Glomerular visceral epithelial cell (primary cell): Measurements from ENCODE around the gene UGT1A7.
A peak's percentile ranks its signal among the peaks of the same experiment; 100 is the strongest.

Source experiments
- DNase-seq: peaks from one replicate; pipeline ENCODE4 v3.0.0-alpha.2; 2016; ENCODE audit errors: extremely low spot score

The UGT1A7 gene

DNA sequence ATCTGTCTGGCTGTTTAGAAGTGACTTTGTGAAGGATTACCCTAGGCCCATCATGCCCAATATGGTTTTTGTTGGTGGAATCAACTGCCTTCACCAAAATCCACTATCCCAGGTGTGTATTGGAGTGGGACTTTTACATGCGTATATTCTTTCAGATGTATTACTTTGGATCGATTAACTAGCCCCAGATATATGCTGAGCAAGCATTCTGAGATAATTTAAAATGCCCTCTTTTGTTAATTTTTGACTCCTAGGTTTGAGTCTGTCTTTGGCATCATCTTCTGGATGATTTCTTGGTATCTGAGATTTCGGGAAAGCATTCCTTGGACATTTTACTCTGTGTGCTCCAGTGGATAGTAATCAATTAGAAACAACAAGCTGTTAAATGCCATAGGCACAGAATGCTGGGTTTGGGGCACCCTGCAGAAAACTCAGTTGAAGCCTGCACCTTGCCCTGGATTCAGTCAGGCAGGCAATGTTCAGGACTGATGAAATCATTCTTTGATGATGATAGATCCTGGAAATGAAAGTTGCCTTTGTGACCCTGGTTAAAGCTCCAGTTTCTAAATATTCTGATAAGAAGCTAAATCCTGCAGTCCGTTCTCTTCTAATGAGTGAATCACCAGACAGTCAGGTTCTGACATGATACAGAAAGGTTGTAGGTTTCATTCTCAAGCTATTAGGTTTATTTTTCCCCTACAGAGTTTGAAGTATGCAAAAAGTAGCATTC lies 79.5 kb downstream of the UGT1A7 start:
- no peak for DNase-seq

DNA sequence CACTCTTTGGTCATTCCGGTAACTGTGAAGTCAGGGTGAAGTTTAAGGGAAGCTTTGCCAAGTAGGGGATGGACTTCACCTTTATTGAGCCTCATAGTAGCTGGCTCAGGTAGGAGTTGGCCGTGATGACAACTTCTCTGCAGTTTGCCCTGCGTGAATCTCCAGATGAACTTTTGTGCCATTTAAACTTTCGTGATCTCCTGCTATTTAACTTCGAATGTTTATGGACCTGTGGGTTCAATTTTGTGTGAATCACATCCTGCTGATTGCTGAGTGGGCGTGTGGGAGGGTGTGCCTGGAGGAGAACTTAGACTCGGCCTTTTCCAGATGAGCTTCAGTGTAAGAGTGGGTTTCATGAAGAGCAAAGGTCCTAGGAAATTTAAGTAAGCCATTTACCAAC lies 82.6 kb downstream of the UGT1A7 start:
- DNase-seq, result peak; percentile 36

DNA sequence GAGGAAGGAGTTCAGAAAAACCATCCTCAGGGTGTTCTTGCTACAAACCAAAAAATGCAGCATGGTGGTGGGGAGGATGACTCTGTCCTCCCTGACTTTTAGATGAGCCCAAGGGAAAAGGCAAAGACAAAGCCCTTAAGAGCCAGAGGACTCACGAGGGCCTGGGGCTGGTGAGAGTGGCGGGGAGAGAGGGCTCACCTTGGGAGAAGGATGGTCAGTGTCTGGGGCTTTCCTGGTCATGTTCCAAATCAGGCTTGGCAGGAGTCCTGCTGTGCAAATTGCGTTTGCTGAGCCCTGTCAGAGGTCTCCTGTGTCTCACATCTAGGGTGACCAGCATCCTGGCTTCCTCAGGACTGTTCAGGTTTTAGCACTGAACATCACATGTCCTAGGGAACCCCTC lies 83.1 kb downstream of the UGT1A7 start:
- no peak for DNase-seq

DNA sequence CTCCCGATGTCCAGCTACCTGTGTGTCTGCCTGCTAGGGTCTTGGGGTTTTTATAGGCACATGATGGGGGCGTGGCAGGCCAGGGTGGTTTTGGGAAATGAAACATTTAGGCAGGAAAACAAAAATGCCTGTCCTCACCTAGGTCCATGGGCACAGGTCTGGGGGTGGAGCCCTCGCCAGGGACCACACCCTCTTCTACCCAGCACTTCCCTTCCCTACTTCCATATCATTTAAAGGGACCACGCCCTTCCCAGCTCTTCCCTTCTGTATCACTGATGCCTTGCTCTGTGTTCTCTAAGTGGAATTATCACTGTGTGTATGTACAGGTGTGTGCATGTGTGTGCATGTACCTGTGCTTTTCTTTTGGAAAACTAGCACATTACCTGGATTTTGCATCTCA lies 84.7 kb downstream of the UGT1A7 start:
- no peak for DNase-seq

DNA sequence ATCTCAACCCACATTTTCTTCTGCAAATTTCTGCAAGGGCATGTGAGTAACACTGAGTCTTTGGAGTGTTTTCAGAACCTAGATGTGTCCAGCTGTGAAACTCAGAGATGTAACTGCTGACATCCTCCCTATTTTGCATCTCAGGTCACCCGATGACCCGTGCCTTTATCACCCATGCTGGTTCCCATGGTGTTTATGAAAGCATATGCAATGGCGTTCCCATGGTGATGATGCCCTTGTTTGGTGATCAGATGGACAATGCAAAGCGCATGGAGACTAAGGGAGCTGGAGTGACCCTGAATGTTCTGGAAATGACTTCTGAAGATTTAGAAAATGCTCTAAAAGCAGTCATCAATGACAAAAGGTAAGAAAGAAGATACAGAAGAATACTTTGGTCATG lies 86.4 kb downstream of the UGT1A7 start:
- DNase-seq, result no peak

DNA sequence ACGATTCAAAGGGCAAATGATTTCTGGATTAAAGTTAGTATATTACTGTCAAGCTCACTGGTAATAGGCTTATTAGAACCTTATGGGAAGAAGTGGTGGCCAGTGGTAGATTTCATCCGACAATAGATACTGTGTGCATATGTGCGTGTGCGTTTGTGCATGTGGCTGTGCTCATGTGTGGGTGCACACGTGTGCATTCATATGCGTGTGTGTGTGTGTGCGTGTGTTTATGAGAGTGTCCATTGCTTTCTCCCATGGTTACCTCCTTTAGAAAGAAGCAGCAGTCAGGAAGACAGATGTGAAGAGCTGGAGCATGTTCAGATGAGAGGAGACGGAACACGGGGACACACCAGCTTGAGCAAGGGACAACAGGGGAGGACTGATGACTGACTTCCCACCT lies 87.6 kb downstream of the UGT1A7 start:
- no peak for DNase-seq

DNA sequence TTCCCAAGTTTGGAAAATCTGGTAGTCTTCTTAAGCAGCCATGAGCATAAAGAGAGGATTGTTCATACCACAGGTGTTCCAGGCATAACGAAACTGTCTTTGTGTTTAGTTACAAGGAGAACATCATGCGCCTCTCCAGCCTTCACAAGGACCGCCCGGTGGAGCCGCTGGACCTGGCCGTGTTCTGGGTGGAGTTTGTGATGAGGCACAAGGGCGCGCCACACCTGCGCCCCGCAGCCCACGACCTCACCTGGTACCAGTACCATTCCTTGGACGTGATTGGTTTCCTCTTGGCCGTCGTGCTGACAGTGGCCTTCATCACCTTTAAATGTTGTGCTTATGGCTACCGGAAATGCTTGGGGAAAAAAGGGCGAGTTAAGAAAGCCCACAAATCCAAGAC lies 90.5 kb downstream of the UGT1A7 start:
- no peak for DNase-seq

DNA sequence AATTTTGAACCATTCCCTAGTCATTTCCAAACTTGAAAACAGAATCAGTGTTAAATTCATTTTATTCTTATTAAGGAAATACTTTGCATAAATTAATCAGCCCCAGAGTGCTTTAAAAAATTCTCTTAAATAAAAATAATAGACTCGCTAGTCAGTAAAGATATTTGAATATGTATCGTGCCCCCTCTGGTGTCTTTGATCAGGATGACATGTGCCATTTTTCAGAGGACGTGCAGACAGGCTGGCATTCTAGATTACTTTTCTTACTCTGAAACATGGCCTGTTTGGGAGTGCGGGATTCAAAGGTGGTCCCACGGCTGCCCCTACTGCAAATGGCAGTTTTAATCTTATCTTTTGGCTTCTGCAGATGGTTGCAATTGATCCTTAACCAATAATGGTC lies 90.9 kb downstream of the UGT1A7 start:
- no peak for DNase-seq

DNA sequence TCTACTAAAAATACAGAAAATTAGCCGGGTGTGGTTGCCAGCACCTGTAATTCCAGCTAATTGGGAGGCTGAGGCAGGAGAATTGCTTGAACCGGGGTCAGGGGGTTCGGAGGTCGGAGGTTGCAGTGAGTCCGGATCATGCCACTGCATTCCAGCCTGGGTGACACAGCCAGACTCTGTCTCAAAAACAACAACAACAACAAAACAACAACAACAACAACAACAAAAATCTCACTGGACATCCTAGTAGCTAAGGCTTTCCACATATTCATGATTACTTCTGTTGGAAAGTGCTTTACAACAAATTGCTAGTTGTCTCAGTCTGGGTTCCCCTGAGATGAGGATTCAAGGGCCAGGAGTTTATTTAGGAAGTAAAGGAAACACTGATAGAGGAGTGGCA lies 92.2 kb downstream of the UGT1A7 start:
- DNase-seq, result no peak

DNA sequence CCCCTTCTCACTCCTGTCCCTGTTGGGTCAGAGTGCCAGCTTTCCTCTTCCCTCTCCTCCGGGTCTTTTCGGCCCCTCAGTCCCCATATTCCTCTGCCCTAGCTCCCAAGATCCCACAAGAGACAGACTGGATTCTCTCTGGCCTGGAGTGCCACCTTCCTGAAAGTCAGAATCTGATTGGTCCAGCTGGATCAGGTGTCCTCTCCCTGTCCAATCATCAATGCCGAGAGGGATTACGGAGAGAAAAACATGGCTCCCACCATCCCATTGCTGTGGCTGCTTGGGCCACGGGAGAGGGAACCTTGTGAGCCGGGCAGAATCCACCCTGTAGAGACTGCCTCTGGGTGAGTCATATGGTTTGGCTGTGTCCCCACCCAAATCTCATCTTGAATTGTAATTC lies 93.7 kb downstream of the UGT1A7 start:
- no peak for DNase-seq

DNA sequence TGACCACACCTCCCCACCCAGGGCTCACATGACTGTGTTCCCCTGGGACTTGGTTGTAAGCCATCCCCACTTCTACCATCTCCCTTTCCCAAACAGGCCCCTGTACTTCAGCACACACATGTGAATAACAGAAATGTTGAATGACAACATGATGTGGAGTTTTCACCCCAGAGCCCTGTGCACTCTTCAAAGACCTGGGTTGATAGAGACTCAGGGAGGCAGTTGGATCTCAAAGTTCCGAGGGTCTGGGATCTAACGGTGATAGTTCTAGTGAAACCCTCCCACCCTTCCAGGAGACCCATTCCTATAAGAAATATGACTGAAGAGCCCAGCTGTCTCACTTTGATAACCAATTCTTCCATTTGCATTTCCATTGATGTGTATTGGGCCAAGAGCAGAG lies 96.3 kb downstream of the UGT1A7 start, which contains the start of gene MROH2A:
TSS of gene MROH2A (plus strand) at position 301 of the 400 bp plus-strand sequence. CDS start 1,029 bp downstream, outside the sequence.
- DNase-seq, result no peak

DNA sequence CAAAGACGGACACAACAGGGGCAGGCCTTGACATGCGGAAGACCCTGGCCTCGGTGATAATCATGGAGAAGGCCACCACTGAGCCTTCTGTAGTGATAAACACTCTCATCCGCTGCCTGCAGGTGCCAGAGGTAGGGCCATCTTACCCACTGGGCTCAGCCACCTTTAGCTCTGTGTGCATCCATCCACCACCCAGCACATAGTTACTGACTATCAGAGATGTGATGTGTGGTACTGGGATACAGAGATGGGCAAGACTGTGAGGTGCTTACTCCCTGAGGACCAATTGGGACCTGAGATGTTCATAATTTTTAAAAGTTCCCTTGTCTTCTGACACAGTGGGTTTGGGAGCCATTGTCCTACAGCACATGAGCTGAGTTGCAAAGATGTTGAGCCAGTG lies 98.0 kb downstream of the UGT1A7 start:
- no peak for DNase-seq

DNA sequence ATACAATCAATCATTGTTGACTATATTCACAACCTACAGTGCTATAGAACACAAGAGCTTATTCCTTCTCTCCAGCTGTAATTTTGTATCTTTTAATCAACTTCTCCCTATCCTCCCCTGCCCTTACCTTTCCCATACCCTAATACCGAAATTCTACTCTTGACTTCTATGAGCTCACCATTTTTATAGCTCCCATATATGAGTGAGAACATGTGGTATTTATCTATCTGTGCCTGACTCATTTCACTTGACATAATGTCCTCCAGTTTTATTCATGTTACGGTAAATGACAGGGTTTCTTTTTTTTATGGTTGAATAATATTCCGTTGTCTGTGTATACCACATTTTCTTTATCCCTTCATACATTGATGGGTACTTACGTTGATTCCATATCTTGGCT lies 99.1 kb downstream of the UGT1A7 start:
- DNase-seq, result no peak

DNA sequence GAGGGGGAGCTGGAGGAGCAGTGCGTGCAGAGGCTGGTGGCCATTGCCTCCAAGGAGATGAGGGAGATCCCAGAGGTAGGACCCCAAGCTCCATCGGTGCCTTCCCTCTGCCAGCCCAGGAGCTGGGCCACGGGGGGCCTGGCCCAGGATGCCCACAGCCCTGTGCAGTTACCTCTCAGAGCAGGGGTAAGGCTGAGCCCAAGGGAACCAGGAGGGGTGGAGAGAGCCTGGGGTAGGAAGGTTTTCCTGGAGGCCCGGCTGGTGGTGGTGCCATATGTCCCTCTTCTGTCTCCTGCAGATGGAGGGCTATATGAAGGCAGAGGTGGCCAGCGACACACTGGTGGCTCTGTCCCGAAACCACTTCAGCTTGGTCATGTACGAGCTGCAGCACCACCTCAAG lies 107.9 kb downstream of the UGT1A7 start:
- DNase-seq, result no peak

DNA sequence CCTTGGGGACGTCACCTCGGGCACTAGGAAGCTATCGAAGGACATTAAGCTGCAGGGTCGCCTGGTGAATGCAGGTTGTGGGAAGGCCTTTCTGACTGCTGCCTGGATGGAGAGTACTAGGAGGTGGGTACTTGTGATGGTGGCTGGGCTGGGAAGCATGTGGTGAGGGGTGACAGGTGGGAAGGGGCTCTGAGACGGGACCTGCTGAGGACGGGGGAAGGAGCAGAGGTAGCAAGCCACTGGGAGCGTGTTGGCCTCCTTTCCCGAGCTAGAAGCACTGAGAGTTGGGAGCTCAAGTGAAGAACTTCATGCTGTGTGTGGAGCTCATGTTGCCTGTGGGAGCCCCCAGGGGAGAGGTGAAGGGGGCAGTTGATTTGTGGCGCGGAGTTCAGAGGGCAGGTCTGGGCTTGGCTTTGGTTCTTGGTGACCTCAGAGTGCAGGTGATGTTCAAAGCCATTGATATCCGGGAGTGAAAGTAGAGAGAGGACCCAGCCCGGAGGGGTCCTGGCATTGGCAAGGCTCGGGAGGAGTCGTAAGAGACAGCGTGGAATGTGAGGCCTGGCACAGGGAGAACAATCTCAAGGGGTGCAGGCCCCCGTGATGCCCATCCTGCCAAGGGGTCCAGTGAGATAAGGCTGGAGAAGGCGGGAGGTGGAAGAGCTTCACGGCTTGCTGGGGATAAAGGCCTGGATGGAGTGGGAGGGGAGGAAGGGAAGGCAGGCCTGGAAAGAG lies 109.6 kb downstream of the UGT1A7 start:
- DNase-seq, result no peak

DNA sequence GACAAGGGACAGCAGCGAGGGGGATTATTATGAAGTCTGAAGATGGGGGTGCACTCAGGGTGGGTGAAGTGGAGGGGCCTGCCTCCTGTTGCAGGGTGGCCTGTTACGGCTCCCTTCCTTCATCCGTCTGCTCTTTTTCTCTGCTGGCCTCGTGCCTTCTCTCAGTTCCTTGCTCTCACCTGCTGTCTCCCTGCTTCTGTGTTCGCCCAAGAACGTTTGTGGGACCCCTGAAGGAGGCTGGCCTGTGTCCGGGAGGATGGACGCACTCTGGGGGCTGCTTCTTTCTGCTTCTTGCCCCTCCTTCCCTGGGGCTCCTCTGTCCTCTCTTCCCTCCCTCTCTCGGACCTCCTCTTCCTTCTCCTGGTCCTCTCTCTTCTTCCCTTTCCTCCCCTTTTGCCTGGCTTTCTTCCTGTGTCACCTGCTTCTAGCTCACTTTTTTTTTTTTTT lies 110.2 kb downstream of the UGT1A7 start:
- DNase-seq, result no peak

DNA sequence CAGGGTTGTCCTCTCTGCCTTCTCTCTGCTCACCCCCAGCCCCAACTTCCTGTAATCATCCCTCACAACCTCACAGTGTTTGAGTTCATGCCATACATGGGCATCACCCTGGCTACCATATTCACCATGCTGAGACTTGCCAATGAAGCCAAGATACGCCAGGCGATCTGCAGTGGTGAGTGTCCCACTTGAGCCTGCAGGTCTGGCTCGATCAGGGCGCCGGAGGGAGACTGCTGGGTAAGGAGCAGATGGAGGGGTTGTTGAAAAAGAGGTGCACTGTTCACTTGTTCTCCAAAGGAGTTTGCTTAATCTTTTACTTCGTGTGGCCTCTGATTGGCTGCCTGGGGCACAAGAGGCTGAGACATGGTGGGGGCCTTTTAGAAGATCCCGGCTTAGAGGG lies 111.0 kb downstream of the UGT1A7 start:
- DNase-seq, result no peak

DNA sequence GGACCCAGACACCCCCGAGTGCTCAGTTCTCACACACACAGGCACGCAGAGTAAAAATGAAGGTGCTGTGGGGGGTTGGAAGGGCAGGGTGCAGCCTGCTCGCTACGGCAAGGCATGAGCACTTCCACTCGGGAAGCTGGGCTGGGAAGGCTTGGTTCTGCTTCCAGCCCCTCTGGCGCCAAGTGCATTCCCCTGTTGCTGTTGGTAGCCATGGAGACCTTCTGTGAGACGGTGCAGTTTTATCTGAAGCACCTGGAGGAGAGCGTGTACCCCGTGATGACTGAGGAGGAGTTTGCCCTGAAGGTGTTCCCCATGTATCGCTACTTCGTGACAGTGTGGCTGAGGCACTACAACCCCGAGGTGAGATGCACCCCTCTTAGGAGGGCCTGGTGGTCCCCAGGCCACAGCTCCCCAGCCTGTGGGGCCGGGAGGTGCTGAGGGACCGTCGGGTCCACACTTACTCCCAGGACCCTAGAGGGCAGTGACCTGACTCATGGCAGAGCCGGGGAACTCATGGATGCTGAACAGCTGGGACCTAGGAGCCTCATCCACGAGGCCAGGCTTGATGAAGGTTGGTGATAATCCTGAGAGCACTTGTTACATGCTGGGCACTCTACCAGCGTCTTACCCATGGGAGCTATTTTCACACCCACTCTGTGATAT lies 111.9 kb downstream of the UGT1A7 start:
- no peak for DNase-seq

DNA sequence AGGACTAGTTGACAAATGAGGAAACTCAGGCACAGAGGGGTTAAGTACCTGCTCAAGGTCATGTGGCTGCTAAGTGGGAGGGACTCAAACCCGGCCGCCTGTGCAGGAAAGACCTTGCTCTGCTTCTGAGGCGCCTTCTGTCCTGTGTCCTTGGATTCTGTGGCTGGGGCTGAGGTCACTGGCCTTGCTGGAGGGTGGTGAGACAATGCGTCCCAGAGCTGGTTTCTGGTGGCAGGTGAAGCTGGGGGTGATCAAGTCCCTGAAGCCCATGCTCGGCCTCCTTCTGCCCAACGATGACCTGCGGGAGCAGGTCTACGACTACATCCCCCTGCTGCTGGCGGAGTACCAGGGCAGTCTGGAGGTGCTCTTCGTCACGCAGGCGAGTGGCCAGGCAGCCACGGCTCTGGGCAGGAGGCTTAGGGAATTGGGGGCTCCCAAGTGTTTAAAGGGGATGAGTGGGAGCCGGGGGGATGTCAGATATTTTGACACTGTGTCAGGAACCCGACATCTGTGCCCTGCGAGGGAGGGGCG lies 112.5 kb downstream of the UGT1A7 start:
- DNase-seq, result no peak

DNA sequence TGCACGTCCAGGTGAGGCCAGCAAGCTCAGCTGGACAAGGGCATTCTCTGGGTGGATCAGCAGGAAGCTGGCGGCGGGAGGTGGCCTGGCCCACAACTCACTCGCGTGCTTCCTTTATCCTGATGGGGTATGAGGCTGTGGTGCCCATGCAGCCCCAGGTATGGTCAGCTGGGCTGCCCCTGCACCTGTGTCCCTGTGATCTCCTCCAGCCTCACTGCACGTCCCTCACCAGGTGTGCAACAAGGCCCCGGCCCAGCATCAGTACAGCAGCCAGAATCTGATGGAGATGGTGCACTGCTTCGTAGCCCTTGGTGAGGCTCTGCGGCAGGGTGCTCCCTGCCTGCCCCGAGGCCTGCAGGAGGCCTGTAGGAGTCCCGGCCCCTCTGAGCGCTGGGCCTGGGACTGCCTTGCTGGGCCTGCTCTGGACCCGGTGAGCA lies 114.1 kb downstream of the UGT1A7 start:
- no peak for DNase-seq

DNA sequence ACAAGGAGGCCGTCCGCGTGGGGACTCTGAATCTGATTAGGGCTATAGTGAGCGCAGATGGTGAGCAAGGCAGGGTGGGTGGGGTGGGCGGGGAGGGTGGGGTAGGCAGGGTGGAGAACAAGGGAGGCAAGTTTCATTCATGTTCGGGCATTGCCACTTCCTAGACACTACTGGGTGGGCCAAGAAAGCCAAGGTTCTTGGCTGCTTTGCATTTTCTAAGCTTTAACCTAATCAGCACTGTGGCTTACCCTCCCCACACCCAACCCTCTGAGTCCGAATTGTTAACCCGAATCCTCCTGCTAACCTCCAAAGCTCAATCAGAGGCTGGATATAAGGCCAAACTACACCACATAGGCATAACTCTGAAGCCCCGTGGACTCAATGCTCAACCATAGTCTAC lies 114.6 kb downstream of the UGT1A7 start:
- no peak for DNase-seq

DNA sequence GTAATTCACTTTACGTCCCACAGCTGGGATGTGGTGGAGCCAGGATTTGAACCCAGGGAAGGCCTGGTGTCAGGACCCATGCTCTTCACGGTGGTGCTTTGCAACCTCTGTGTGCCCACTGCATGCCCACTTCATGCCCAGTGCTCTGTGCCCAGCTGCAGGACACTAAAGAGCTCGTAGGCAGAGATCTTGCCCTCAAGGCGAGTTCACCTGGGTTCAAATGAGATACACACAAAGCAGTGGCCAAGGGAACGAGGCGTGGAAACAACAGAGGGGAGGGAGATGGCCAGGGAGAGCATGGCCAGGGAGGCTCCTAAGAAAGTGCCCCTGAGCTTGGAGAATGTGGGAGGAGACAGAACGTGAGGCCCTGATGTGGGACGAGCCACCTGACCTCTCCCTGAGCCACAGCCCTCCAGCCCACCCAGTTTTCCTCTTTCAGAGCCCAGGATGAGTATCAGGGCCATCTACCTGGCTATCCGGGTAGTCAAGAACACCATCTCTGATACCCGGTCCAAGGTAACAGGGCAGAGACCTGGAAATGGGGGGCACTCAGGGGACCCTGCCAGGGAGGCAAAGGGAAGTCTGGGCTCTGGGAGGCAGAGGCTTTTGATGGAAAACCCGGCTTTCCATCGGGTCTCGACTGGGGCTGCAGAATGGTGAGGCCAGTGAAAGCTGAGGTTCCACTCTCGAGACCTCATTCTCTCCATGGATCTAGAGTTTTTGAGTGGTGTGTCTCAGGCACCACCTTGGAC lies 116.8 kb downstream of the UGT1A7 start:
- no peak for DNase-seq
